Ovary (tissue), 3 donors: ENCODE data around the gene ZNF423.

ENCODE experiments used
- EP300 ChIP-seq: sonication (generic); formaldehyde crosslinking; IDR thresholded peaks from one replicate; pipeline ENCODE4 v1.6.1; 2017; ENCODE audit warnings: antibody characterized with exemption
- POLR2A ChIP-seq: fragments of 450-650 bp; IDR thresholded peaks from one replicate; pipeline ENCODE4 v1.6.1; 2017; ENCODE audit warnings: antibody characterized with exemption, mild to moderate bottlenecking, moderate library complexity
- TF ChIP-seq, protein P1 (sequence below), 3 donors: fragments of 450-650 bp in 2 of 3; fragments of 200-600 bp in 1 of 3; IDR thresholded peaks; one replicate each; pipeline versions ENCODE4 v1.5.1 to v1.8.0; 2016 to 2022; ENCODE audit warnings: antibody characterized with exemption in 3 of 3, mild to moderate bottlenecking in 1 of 3
- donor health status: DM: no; HTN: no; CAD: no.

DNA sequence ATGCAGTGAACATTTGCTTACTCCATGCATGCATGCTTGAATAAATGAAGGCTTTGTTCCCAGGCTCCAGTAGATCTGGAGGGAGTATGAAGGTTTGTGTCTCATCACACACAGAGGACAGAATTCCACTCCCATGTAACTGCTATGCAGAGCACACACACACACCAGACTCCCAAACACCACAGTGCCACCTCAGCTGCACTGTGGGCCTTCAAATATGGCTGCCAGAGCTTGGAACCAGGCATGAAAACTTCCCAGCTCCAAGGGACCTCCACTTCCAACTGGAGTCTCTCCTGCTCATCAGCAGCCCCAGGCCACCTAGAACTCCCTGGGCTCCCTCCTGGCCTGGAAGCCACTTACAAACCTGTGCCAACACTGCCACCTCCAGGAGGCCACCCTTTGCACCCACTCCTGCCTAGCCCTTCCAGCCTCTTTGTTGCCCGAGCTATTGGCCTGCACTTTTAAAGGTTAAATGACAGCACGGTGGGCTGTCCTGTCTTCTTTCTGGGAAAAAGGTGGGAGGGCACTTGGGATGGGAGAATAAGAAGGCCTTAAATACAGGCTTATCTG is 151.2 kb downstream of the ZNF423 start:
- TF ChIP-seq, protein P1, sequence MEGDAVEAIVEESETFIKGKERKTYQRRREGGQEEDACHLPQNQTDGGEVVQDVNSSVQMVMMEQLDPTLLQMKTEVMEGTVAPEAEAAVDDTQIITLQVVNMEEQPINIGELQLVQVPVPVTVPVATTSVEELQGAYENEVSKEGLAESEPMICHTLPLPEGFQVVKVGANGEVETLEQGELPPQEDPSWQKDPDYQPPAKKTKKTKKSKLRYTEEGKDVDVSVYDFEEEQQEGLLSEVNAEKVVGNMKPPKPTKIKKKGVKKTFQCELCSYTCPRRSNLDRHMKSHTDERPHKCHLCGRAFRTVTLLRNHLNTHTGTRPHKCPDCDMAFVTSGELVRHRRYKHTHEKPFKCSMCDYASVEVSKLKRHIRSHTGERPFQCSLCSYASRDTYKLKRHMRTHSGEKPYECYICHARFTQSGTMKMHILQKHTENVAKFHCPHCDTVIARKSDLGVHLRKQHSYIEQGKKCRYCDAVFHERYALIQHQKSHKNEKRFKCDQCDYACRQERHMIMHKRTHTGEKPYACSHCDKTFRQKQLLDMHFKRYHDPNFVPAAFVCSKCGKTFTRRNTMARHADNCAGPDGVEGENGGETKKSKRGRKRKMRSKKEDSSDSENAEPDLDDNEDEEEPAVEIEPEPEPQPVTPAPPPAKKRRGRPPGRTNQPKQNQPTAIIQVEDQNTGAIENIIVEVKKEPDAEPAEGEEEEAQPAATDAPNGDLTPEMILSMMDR (IDR thresholded peaks at IDR 0.05), result no peak
- TF ChIP-seq POLR2A (no peak), EP300 (no peak)
